ENCODE data around the gene PSD. TPM values are rescaled to one million over a fixed set of nuclear protein-coding genes. Genes with fewer than 3 reads are reported as not detected.

Gene PSD
- total and polyA plus RNA-seq, 9 of the 15 experiments (the other 6 are each of a cell fraction or from before 2014, with no cell fraction given): 0.11 to 1.7 (median 0.54) TPM; not detected in 2

GRCh38 chr10:102354451-102354850 lies 64.1 kb downstream of the PSD start:
- Histone ChIP-seq H3K79me2 (ENCODE audit: control insufficient read depth, insufficient read depth, low read length) (no peaks in the 10 kb centered on the region), H3K4me3 (no peak overlapping the region), H2AFZ (ENCODE audit: low read depth, low read length) (no peak overlapping the region), H3K4me2 (ENCODE audit: insufficient read depth, low read length) (no peak overlapping the region), H3K9me1 (ENCODE audit: control insufficient read depth, insufficient read depth, low read length) (no peaks in the 10 kb centered on the region), H3K9ac (ENCODE audit: insufficient read depth in 1 of 2, low read depth in 2 of 2, low read length in 2 of 2) (no peak overlapping the region), H3K27ac (ENCODE audit: extremely low read depth, low read depth, low read length) (no peak overlapping the region), H3K27me3 (ENCODE audit: control insufficient read depth in 2 of 2, insufficient read depth in 2 of 2, low read length in 2 of 2) (no peaks in the 10 kb centered on the region), H3K9me3 (replicated peaks; ENCODE audit: control insufficient read depth, insufficient read depth, low read depth, low read length) (no peaks in the 10 kb centered on the region), H3K4me1 (replicated peaks in 1 of 2; ENCODE audit: control insufficient read depth in 2 of 2, insufficient read depth in 2 of 2, low read length in 2 of 2) (no peaks in the 10 kb centered on the region), H4K20me1 (replicated peaks; ENCODE audit: control insufficient read depth, insufficient read depth, low read length) (peaks cover 6% of the 10 kb centered on the region), H3K36me3 (ENCODE audit: control insufficient read depth, insufficient read depth, low read length) (peaks cover 68% of the 10 kb centered on the region; the same call in 2 of the 3 replicates)
- no peak for TF ChIP-seq JUNB (CRISPR knock-in tag; conservative IDR thresholded peaks at IDR 0.05)
- no peak for TF ChIP-seq RBM15 (IDR thresholded peaks at IDR 0.05; ENCODE audit: insufficient read depth, low read length)
- TF ChIP-seq SLC30A9 (CRISPR knock-in tag; IDR thresholded peaks at IDR 0.05): no peak
- no peak for TF ChIP-seq FOS (IDR thresholded peaks at IDR 0.05; ENCODE audit: extremely low read depth, insufficient read length)
- no peak for TF ChIP-seq BCLAF1 (IDR thresholded peaks at IDR 0.05; ENCODE audit: borderline replicate concordance in 1 of 2, control insufficient read depth in 1 of 2, low read depth in 2 of 2, low read length in 1 of 2)
- TF ChIP-seq SMARCA4 (IDR thresholded peaks at IDR 0.05): no peak
- no peak for TF ChIP-seq EP400 (IDR thresholded peaks at IDR 0.05)
- no peak for TF ChIP-seq CHD4 (IDR thresholded peaks at IDR 0.05; ENCODE audit: insufficient read depth, insufficient replicate concordance, low read depth, low read length, poor library complexity, severe bottlenecking)
- no peak for TF ChIP-seq ZBTB9 (CRISPR knock-in tag; IDR thresholded peaks at IDR 0.05)
- no peak for TF ChIP-seq MED1 (CRISPR knock-in tag; IDR thresholded peaks at IDR 0.05; ENCODE audit: borderline replicate concordance)
- TF ChIP-seq ZNF584 (CRISPR knock-in tag; IDR thresholded peaks at IDR 0.05; ENCODE audit: low read depth): no peak
- BruUV-seq (replicated peaks): no TSS peak
- intact Hi-C loops (cut with micrococcal nuclease) (loop anchor here (5.0 kb wide), 1 partner anchor 187 kb away; no protein-coding TSS in a partner anchor), in situ Hi-C loops (cut with MboI) (loop anchor here (25.0 kb wide), 1 partner anchor 517 kb away; the partner anchor contains the start of gene KCNIP2)
- no peak for DNase-seq (ENCODE audit: extremely low read depth in 1 of 4, low spot score in 3 of 4)
- no peak for ATAC-seq
- 88% methylated on average over 1 of the region's 3 CpGs for WGBS (ENCODE audit: insufficient coverage, low coverage, missing lambda C conversion rate)
- no peak for FAIRE-seq
- ChIA-PET CTCF (ENCODE audit: low intra/inter-chr PET ratio) (no interaction called here), POLR2A (interaction anchor here (0.6 to 1.9 kb wide), 3 partner anchors 11 to 246 kb away, joined by 3 to 7 read pairs (median 4); no protein-coding TSS in a partner anchor)
